Hematopoietic multipotent progenitor cell treated with erythropoietin and hydrocortisone succinate and interleukin-3 and kit ligand, for 6 days (in vitro differentiated cells): ENCODE data around the gene CALCOCO2.

Experiments
- DNase-seq: peaks from one replicate; pipeline ENCODE4 v3.0.0-alpha.2; 2015

The CALCOCO2 gene

DNA sequence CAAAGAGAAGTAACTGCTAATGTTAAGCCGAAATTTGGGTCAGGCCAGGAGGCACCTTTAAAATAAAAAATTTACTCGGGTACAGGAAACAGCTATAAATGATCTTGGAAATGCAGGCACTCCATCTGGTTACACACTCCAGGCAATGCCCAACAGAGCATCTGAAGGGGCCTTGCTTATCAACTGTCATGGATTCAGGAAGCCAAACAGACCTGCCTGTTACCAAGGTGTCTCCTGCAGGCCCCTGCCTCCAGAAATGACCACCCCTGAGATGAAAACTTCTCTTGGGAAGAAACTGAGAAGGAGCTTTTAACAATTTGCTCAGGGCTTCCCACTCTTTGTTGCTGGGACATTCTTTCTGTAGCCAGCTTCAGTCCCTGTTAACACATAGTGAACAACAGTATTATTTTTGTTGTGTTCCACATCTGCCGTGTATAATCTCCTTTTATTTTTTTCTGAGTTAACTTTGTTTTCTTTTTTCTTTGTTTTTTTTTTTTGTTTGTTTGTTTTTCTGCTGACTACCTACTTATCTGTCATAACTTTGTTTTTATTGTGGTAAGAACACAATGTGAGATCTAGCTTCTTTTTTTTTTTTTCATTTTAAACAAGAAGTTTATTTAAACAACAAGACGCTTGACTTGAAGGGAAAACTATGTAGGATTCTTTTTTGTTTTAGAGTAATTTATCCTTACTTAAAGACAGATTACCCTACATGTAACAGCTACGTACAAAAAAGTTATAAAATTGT, 43.0 kb downstream of the CALCOCO2 start:
- no peak for DNase-seq

DNA sequence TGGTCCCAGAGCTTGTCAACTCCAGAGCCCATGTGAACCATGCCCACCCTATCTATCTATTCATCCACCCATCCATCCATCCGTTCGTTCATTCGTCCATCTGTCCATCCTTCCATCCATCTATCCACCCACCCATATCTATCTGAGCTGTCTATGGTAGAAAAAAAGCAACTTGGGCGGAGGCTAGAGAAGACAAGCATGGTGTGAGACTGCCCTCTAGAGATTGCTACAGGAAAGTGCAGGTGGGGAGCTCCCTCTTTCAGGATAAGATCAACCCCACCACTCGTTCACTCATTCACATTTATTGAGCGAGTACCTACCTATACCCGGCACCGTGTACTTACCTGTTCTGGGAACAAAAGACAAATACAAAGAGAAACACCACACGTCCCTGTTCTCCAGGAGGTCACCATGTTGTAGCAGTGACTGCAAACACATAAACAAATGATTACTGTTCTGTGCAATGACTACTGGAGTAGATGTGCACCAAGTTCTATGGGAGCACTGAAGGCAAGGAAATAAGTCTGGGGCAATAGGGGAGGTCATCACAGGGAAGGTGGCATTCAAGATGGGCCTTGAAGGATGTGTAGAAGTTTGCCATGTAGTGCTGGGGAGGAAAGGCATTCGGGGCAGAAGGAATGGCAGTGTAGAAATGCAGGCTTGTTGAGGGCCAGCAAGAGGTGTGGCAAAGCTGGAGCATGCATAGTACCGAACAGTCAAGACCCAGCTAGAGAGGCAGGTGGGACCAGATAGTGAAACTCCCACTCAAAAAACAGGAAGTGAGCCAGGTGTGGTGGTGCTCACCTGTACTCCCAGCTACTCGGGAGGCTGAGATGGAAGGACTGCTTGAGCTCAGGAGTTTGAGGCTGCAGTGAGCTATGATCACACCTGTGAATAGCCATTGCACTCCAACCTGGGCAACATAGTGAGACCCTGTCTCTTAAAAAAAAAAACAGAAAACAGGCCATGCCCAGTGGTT, 48.4 kb downstream of the CALCOCO2 start:
- DNase-seq, result peak; percentile 91

DNA sequence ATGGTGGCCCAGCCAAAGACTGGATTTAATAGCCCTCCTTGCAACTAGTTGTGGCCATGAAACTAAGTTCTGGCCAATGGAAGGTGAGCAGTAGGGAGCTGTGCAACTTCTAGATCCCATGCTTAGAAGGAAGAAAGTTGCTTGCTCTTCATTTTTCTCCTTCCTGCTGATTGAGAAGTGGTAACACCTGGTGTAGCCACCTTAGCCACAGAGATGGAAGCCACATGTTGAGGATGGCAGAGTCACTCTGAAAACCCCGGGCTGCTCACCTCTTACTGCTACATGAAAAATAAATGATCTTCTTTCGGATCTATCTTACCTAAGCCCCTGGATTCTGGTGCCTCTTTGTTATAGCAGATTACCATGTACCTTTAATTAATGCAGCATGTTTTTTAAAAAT, 51.4 kb downstream of the CALCOCO2 start:
- no peak for DNase-seq

DNA sequence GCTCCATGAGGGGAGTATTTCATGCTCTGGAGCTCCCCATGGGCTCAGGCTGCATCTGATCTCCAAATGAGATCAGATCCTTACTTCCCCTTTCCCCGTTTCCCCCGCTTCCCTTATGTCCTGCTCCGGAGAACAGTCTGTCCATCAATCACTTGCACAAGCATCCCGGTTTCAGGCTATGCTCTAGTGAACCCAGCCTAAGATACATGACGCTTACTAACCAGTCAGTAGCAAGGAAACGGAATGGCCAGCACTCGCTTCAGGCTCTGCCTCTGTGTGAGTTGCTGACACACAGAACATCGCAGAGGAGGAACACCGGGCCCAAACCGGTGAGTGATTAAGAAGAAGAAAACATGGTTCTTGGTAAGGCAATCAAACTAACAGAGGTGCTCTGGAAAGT, 52.3 kb downstream of the CALCOCO2 start:
- DNase-seq, result no peak

DNA sequence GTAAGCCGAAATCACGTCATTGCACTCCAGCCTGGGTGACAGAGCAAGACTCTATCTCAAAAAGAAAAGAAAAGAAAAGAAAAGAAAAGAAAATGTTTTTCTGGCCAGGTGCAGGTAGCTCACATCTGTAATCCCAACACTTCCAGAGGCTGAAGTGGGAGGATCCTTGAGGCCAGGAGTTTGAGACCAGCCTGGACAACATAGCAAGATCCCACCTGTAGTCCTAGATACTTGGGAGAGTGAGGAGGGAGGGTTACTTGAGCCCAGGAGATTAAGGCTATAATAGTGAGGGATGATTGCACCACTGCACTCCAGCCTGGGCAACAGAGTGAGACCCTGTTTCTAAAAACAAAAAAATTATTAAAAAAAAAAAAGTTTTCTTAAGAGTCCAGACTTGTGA, 59.3 kb downstream of the CALCOCO2 start:
- no peak for DNase-seq

DNA sequence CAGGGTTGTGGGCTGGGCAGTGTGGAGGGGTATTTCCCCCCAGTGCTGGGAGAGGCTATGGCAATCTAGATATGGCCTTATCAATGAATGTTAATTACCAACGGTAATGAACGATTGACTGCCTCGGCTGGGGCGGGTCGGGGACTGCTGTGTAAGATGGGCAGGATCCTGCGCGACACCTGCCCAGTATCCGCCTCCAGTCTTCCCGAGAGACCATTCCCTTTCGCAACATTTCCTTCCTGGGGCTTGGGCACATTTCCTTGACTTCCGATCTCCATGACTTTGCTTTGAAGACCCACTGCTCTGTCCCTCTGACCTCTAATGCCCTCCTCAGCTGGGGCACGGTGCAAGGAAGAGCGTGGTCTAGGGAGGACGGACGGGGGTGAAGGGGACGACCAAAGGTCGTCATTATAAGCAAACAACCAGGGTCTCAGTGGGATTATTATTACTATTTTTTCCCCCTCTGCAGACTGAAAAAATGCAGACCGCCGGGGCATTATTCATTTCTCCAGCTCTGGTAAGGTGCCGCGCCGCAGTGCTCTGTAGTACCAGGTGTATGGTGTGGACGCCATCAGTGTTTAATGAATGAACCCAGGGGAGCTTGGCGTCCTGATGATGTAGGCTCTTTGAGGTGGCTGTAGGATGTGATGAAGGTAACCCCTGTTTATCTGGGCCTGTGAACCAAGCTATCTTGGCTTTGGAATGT, 62.3 kb downstream of the CALCOCO2 start:
- DNase-seq, result peak; percentile 29

DNA sequence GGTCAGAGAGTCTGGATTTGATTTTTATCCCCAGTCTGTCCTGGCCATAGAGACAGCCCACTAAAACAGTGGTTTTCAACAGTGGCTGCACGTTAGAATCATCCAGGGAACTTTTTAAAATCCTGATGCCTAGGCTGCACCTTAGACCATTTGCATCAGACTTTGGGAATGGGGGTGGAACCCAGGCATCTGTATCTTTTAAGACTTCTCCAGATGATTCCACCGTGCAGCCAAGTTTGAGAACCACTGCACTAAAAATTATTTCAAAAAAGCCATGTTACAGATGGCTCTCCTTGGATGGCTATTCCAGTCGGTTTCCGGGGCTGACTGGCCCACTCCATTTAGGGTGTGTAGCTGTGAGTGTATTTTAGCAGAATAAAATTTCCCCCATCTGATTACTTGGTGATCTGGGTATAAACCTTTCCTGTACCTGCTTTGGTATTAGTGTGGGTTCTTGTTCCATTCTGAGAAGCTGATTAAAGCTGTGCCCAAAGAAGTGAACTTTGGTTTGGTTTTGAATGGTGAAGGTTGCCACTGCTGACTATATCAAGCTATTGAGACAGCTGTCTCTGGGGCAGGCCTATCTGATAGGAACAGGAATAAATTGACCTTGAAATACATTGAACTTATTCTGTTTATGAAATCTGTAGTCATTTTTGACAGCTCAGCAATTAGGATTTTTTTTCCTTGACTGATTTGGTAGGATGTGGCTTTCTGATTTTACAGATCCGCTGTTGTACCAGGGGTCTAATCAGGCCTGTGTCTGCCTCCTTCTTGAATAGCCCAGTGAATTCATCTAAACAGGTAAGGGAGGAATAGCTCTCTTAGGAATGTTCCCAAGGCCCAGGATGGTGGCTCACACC, 63.0 kb downstream of the CALCOCO2 start:
- DNase-seq, result no peak

DNA sequence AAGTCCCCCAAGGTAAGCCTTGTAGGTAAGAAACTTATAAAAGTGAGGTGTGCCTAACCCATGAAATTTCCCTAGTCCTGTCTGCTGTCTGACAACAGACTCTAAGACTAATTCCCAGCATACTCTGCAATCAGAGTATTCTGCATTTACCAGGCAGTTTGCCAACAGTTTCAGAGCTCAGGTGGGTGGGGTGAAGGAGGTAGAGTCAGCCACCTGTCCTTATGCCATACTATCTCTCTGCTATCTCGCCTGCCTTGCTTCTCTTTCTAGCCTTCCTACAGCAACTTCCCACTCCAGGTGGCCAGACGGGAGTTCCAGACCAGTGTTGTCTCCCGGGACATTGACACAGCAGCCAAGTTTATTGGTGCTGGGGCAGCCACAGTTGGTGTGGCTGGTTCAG, 64.1 kb downstream of the CALCOCO2 start:
- no peak for DNase-seq

DNA sequence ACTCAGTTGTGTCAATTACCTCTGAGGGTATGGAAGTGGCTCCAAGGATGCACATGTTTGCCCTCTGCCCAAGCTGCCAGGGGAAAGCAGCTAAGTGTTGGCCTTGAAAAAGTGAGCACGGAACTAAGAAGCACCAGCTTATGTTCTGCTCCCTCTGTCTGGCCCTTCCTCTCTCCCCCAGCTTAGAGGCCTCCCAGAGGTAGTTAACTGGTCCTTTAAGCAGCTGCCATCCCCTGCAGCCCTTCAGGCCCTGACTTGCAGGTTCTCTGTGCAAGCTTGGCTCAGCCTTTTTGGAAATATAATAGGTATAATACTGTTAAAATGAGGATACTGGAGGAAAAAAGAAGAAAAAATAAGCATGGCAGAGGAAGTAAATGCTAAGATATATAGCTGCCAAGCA, 70.4 kb downstream of the CALCOCO2 start:
- DNase-seq, result no peak

DNA sequence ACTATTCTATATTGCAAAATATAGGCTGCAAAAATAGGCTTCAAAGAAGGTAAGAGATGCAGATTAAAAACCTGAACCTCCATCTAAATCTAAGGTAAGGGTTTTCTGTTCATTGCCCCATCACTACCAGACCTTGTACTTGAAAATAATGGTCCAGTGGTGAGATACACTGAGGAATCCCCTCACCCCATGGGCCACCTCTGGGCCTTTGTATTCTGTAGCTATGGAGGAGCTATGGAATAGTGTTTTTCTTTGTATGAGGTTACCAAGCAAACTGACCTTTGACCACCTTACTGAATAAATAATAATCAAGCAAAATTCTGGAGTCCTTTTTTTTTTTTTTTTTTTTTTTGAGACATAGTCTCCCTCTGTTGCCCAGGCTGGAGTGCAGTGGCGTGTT, 72.6 kb downstream of the CALCOCO2 start:
- no peak for DNase-seq

DNA sequence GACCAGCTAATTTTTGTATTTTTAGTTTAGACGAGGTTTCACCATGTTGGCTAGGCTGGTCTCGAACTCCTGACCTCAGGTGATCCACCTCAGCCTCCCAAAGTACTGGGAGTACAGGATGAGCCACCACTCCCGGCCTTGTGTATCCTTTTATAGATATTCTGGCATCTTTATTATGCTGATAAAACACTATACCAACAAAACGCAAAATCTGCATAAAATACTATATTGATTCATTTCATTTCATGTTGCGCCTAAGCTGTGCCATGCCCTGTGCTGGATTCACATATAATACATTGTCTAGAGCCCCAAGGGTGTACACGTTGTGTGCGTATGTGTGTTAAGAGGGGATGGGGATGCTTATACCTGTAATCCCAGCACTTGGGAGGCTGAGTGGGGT, 73.6 kb downstream of the CALCOCO2 start:
- DNase-seq, result no peak

DNA sequence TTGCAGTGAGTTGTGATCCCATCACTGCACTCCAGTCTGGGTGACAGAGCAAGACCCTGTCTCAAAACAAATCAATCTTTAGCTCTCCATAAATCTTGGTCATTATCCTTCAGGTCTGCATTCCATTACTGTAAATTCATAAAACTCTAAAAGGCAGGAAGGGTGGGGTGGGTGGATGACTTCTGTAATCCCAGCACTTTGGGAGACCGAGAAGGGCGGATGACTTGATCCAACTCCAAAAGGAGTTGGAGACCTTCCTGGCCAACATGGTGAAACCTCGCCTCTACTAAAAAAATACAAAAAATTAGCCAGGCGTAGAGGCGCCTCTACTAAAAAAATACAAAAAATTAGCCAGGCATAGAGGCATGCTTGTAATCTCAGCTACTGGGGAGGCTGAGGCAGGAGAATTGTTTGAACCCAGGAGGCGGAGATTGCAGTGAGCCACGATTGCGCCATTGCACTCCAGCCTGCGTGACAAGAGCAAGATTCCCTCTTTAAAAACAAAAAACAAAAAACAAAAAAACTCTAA, 75.2 kb downstream of the CALCOCO2 start:
- DNase-seq, result no peak

DNA sequence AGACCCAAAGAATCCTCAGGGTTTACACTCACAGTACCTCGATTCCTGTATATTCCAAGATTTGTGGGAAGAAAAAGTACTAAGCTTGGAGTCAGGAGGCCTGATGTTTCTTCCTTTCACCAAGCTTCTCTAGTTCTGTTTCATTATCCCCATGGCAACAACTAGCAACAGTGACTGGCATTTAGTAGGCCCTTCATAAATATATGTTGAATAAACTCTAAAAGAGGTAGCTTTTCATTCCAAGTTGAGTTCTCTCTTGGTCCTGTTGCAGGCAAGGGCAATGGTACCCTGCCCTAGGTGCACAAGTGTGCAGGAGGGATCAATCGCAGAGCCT, 76.8 kb downstream of the CALCOCO2 start:
- DNase-seq, result peak; percentile 73

DNA sequence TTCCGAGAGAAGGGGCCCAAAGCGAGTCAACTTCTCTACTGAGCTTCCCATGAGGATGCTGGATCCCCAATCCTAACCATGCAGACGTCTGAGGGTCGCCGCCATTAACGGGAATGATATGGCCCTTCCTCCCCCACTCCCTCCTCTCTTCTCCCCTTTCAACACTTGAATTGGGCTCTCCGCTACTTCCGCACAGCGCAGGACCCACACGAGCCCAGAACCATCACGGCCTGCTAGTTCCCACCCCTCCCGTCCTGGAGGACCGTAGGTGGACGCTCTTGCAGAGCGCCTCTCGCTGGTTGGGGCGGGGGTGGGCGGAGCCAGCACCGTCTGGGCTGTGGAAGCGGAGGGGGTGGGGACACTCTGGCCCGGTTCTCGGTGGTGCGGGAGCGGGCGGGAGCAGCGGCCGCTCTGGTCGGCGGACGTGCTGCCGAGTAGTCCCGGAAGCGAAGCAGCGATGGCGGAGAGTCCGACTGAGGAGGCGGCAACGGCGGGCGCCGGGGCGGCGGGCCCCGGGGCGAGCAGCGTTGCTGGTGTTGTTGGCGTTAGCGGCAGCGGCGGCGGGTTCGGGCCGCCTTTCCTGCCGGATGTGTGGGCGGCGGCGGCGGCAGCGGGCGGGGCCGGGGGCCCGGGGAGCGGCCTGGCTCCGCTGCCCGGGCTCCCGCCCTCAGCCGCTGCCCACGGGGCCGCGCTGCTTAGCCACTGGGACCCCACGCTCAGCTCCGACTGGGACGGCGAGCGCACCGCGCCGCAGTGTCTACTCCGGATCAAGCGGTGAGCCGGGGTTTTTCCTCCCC, 77.4 kb downstream of the CALCOCO2 start, which contains the start of gene UBE2Z:
TSS of gene UBE2Z (plus strand) at position 361 of the 797 bp plus-strand sequence. CDS start at position 458, 97 bp downstream.
- DNase-seq, result peak; percentile 96

DNA sequence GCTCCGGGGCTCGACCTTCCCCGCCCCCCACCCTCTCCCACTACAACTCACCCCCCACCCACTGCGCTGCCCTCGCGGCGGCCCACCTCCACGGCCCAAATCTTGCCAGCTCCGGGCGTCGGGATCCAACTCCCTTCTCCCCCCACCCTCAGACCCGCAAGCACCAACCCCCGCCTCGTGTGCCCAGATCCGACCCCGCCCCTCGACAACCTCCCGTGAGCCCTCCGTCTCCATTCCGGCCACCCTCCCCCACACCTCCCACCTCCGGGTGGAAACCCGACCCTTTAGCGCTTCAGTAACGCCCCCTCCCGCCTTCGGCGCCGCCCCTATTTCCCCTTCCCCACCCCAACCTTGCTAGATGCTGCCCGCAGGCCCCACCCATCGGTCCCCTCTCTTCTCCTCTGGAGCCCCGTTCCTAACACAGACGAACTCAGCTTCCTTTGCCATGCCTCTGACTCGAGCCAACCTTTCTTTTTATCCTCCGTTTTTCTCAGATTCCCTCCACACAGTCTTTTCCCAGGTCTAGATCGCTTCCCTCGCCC, 78.1 kb downstream of the CALCOCO2 start:
- peak; percentile 94 for DNase-seq

DNA sequence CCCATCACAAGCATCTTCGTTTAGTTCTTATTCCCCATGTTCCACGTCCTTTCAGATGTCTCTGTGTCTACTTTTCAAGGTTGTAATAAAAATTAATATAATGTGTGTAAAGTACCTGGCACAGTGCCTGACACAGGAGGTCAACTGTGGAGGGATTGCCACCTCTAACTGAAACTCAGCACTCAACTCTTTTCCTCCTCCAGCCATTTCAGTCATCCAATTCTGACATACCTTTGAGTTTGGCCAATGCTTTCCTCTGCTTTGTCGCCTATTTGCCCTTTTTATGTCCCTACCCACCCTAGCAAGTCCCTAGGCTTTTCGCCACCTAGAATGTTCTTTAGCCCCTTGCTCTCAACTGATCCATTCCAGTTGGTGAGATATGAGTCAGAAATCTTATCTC, 78.9 kb downstream of the CALCOCO2 start:
- no peak for DNase-seq

DNA sequence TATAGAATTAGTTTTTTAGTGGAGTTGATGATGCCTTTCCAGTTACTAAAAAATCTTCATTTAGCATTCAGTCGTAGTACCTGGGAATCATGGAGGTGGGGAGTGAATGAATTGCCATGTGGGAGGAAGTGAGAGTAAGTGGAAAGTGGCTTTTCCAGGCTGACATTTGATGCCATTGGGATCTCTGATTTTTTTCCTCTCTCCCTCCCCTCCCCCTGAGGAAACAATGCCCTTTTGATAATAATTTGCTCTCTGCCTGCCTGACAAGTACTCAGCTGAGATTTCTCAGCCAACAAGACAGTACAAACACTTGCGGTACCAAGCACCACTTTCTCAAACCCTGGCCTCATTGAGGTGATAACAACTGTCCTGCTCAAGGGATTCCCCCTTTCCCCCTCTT, 79.5 kb downstream of the CALCOCO2 start:
- DNase-seq, result no peak

DNA sequence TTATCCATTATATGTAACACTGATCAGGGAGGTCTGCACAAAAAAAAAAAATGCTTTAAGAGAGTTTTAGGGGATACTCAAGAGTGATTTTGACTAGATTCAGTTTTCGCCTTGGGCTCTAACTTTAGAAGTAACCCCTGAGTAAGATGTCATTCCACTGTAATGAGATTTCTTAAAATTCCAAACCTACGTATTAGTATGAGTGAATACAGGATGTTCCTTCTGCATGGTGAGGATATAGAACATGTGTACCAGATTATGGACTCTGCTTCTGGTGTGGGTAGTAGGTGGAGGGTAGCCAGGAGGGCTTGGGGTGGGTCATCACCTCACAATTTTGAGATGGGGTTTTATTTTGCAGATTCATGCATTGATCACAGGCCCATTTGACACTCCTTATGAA, 81.6 kb downstream of the CALCOCO2 start:
- no peak for DNase-seq
